Neuron (in vitro differentiated cells): ENCODE data around the gene COG2.
"Not testable (repeated sequence)": the region's sequence is repeated elsewhere in the genome, so short reads cannot be mapped to it uniquely, and the experiment has no call there.

ENCODE experiments used
- H2AFZ ChIP-seq: one replicate; pipeline ENCODE4 v1.6.1; 2013; ENCODE audit warnings: low read depth, mild to moderate bottlenecking, inconsistent platforms, low read length, moderate library complexity
- H3K27me3 ChIP-seq: one replicate; pipeline ENCODE4 v1.6.1; 2013; ENCODE audit warnings: low read length; ENCODE audit not compliant: insufficient read depth
- H3K36me3 ChIP-seq: one replicate; pipeline ENCODE4 v1.6.1; 2013; ENCODE audit warnings: low read length; ENCODE audit not compliant: insufficient read depth
- H3K4me1 ChIP-seq: one replicate; pipeline ENCODE4 v1.6.1; 2013; ENCODE audit warnings: low read length; ENCODE audit not compliant: insufficient read depth
- H3K4me3 ChIP-seq: 2 replicates; pipeline ENCODE4 v1.5.1; 2013; ENCODE audit warnings: mild to moderate bottlenecking, low read length, moderate library complexity
- H3K9me3 ChIP-seq: one replicate; pipeline ENCODE4 v1.6.1; 2013; ENCODE audit warnings: low read length

Gene COG2

GRCh38 chr1:230642263-230642959 is at the start of gene COG2:
TSS of gene COG2 (plus strand) at chr1:230642481. CDS start at chr1:230642607, 126 bp downstream.
- peak within 1 kb of the TSS; percentile 80 for H3K4me3 ChIP-seq
- peaks cover 27% of the 10 kb centered on the region for H3K4me1 ChIP-seq
- H3K36me3 ChIP-seq = no peaks in the 10 kb centered on the region
- peak within 1 kb of the TSS; percentile 33 for H2AFZ ChIP-seq
- no peaks in the 10 kb centered on the region for H3K27me3 ChIP-seq
- no peaks in the 10 kb centered on the region for H3K9me3 ChIP-seq

GRCh38 chr1:230592848-230593414 is 49.4 kb upstream of the COG2 start:
- no peak overlapping the region for H2AFZ ChIP-seq
- no peaks in the 10 kb centered on the region for H3K4me1 ChIP-seq
- no peaks in the 10 kb centered on the region for H3K36me3 ChIP-seq
- peaks cover 3% of the 10 kb centered on the region for H3K9me3 ChIP-seq
- no peak overlapping the region for H3K4me3 ChIP-seq
- H3K27me3 ChIP-seq = peaks cover 4% of the 10 kb centered on the region

GRCh38 chr1:230594214-230594773 is 48.0 kb upstream of the COG2 start:
- H3K36me3 ChIP-seq = no peaks in the 10 kb centered on the region
- no peak overlapping the region for H2AFZ ChIP-seq
- H3K4me3 ChIP-seq = no peak overlapping the region
- H3K27me3 ChIP-seq = peaks cover 8% of the 10 kb centered on the region
- no peaks in the 10 kb centered on the region for H3K4me1 ChIP-seq
- H3K9me3 ChIP-seq = peaks cover 5% of the 10 kb centered on the region

GRCh38 chr1:230595181-230595580 is 47.1 kb upstream of the COG2 start:
- H3K4me1 ChIP-seq = no peaks in the 10 kb centered on the region
- H3K36me3 ChIP-seq = no peaks in the 10 kb centered on the region
- no peak overlapping the region for H3K4me3 ChIP-seq
- H2AFZ ChIP-seq = no peak overlapping the region
- H3K9me3 ChIP-seq = peaks cover 5% of the 10 kb centered on the region
- peaks cover 8% of the 10 kb centered on the region for H3K27me3 ChIP-seq

- Histone ChIP-seq H3K27me3 (peaks cover 8% of the 10 kb centered on the region), H3K36me3 (no peaks in the 10 kb centered on the region), H3K4me1 (no peaks in the 10 kb centered on the region), H3K9me3 (peaks cover 5% of the 10 kb centered on the region), H2AFZ (no peak overlapping the region), H3K4me3 (no peak overlapping the region)
These were observed 46.0 kb upstream of the COG2 start for GRCh38 chr1:230596306-230596705.

GRCh38 chr1:230598745-230599144 is 43.5 kb upstream of the COG2 start:
- peaks cover 2% of the 10 kb centered on the region for H3K9me3 ChIP-seq
- no peaks in the 10 kb centered on the region for H3K36me3 ChIP-seq
- H3K27me3 ChIP-seq = peaks cover 8% of the 10 kb centered on the region
- no peak overlapping the region for H2AFZ ChIP-seq
- no peaks in the 10 kb centered on the region for H3K4me1 ChIP-seq
- H3K4me3 ChIP-seq = no peak overlapping the region

GRCh38 chr1:230599926-230600656 is 42.2 kb upstream of the COG2 start:
- no peaks in the 10 kb centered on the region for H3K36me3 ChIP-seq
- H3K4me1 ChIP-seq = no peaks in the 10 kb centered on the region
- no peak overlapping the region for H2AFZ ChIP-seq
- H3K4me3 ChIP-seq = no peak overlapping the region
- peaks cover 2% of the 10 kb centered on the region for H3K9me3 ChIP-seq
- H3K27me3 ChIP-seq = peaks cover 7% of the 10 kb centered on the region

GRCh38 chr1:230600657-230601400 is 41.5 kb upstream of the COG2 start:
- not testable (repeated sequence) for H3K27me3 ChIP-seq, H3K4me1 ChIP-seq, H3K4me3 ChIP-seq, H3K9me3 ChIP-seq, H3K36me3 ChIP-seq, H2AFZ ChIP-seq

GRCh38 chr1:230609208-230609607 is 33.1 kb upstream of the COG2 start:
- H3K4me1 ChIP-seq = no peaks in the 10 kb centered on the region
- H2AFZ ChIP-seq = no peak overlapping the region
- H3K9me3 ChIP-seq = no peaks in the 10 kb centered on the region
- no peaks in the 10 kb centered on the region for H3K36me3 ChIP-seq
- no peak overlapping the region for H3K4me3 ChIP-seq
- peaks cover 11% of the 10 kb centered on the region for H3K27me3 ChIP-seq

GRCh38 chr1:230610589-230610988 is 31.7 kb upstream of the COG2 start:
- H2AFZ ChIP-seq = no peak overlapping the region
- peaks cover 11% of the 10 kb centered on the region for H3K27me3 ChIP-seq
- H3K4me3 ChIP-seq = no peak overlapping the region
- H3K36me3 ChIP-seq = no peaks in the 10 kb centered on the region
- no peaks in the 10 kb centered on the region for H3K9me3 ChIP-seq
- H3K4me1 ChIP-seq = no peaks in the 10 kb centered on the region

- H3K4me1 ChIP-seq = no peaks in the 10 kb centered on the region
- no peaks in the 10 kb centered on the region for H3K36me3 ChIP-seq
- no peak overlapping the region for H3K4me3 ChIP-seq
- H3K9me3 ChIP-seq = no peaks in the 10 kb centered on the region
- H2AFZ ChIP-seq = no peak overlapping the region
- H3K27me3 ChIP-seq = peaks cover 11% of the 10 kb centered on the region
These were observed 31.0 kb upstream of the COG2 start for GRCh38 chr1:230611128-230611877.

GRCh38 chr1:230611878-230612235 is 30.4 kb upstream of the COG2 start:
- Histone ChIP-seq H3K4me3 (no peak overlapping the region), H3K27me3 (peaks cover 11% of the 10 kb centered on the region), H3K9me3 (no peaks in the 10 kb centered on the region), H3K36me3 (no peaks in the 10 kb centered on the region), H3K4me1 (no peaks in the 10 kb centered on the region), H2AFZ (no peak overlapping the region)
